ENCODE results near the gene NCOA7.
"Not testable (repeated sequence)": the region's sequence is repeated elsewhere in the genome, so short reads cannot be mapped to it uniquely, and the experiment has no call there.

Gene NCOA7

DNA sequence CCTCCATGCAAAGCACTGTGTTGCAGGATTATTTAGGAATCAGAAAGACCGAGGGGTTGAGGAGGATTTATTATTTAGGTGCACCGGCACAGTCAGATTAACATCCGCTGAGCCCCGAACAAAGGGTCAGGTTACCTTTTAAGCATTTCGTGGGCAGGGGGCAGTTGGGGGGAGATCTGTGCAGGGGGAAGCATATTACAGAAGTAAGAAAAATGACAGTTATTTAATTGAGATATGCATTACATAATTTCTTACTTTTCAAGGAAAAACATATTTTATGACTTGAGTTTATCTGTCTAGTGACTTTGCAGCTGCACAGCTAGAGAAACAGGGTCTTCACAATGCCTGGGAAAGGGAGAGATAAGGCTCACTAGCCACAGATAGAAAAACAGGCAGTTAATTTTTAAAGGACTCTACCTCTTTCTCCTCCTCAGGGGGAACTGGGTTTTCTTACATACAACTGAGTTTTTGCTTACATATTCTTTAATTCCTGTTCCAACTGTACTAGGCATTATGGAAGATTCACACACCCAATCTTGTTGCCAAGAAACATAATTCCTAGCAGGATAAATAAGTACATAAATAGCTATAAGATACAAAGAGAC lies 164.1 kb downstream of the NCOA7 start:
- DNase-seq: no peak

DNA sequence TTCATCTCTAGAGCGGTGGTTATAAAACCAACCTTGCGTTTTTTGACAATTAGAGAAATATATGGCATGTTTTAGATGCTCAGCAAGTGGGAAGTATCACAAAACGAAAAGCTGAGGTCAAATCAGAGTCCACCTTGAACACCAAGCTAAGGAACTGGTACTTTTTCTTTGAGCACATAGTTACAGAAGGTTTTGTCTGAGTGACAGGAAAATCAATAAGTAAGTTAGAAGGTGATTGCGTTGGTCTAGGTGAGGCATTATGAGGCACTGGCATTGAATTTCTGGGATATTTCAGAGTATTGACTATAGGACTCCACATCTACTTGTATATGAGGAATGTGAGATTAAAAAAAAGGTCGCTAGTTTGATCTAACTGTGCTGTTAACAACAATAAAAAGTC lies 165.2 kb downstream of the NCOA7 start:
- DNase-seq: no peak

DNA sequence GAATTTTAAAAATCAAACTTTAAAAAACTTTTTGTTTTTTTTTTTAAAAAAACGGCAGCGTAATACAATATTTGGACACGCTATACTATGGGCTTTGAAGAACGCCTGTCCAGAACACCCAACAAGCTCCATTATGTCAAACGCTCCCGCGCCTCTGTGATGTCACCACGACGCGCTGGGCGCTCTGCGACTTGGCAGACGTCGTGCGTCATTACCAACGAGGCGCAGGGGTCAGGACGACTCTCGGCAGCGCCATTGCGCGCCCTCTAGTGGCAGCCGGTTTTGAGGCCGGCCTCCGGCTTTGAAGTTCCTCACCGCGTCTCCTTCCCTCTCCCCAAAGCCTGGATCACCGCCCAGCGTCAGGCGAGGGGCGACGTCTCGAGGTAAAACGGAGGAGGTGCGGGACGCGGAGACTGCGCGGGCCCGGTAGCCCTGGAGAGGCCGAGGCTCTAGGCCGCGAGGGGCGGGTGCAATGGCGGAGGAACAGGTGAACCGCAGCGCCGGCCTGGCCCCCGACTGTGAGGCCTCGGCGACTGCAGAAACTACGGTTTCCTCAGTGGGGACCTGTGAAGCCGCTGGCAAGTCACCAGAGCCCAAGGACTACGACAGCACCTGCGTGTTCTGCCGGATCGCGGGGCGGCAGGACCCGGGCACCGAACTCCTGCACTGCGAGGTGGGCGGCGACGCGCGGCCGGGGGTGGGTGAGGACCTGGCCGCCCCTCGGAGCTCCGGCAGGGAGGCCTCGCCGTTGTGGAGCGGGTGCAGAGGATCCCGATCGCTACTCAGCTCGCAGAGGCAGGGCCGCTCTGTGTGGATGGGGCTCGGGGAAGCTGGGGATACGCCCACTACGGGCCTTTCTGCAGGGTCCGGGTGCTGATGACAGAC lies 166.0 kb downstream of the NCOA7 start, which contains the start of gene HINT3:
HINT3 (plus strand) TSS at position 265 of the 885 bp plus-strand sequence; CDS start at position 473, 208 bp downstream.
- DNase-seq: peak; percentile 68

DNA sequence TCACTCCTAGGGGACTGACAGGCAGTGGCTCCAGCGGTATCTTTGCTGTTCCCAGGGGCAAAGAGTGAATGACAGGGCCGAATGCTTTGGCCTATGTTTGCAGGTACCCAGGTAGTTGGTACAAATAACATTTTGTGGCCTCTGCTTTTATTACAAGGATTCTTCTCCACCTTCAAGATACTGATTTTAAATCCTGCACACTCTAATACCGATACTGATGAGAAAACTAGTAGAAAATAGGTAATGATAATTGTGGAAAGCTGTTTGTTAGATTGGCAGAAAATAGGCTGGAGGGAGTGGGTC lies 166.6 kb downstream of the NCOA7 start:
- no peak for DNase-seq

DNA sequence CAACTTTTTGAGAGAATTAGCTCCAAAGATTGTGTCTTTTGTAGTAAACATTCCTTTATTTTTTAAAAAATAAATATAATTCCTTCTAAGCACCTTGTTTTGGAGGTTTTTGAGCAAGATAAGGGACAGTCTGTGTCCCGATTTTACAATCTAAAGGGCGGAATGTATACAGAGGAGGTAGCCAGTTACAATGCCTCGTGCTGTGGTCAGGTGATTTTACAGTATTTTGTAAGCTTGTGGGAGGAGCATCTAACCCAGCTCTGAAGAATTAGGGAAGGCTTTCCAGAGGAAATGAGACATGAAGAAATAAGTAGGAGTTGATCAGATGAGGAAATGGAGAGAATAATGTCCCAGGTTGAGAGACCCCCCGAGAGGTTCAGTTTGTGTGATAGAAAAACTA lies 167.1 kb downstream of the NCOA7 start:
- no peak for DNase-seq

DNA sequence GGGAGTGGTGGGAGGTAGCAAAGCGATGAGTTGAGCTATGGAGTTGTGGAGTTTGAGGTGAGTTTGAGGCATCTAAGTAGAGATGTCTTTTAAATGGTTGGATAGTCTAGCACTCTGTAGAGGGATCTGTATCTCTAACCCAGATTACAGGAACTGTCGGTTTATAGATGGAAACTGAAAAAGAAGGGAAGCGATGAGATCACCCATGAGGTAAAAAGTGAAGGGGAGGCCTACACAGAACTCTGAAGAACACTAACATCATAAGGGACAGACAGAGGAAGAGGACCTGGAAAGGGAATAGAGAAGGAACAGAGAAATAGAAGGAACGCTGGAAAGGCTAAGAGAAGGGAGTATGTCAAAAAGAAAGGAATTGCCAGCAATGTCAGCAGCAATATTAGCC lies 168.3 kb downstream of the NCOA7 start:
- no peak for DNase-seq

DNA sequence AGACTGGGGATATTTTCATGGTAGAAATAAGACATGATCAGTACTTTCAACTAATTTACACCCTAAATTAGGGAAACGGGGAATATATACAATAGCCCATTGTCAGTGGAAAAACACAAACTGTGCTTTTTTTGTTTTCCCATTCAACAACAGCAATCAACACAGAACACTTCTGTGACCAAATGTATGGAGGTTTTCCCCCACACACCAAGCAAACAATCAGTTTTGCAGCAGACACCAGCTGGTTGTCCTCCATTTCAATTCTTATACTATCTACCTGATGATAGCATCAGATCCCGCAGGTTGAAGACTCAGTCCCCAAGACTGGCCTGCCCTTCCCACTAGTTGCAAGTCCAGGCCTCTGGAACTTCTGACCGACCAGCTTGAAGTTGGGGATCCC lies 170.4 kb downstream of the NCOA7 start:
- no peak for DNase-seq

DNA sequence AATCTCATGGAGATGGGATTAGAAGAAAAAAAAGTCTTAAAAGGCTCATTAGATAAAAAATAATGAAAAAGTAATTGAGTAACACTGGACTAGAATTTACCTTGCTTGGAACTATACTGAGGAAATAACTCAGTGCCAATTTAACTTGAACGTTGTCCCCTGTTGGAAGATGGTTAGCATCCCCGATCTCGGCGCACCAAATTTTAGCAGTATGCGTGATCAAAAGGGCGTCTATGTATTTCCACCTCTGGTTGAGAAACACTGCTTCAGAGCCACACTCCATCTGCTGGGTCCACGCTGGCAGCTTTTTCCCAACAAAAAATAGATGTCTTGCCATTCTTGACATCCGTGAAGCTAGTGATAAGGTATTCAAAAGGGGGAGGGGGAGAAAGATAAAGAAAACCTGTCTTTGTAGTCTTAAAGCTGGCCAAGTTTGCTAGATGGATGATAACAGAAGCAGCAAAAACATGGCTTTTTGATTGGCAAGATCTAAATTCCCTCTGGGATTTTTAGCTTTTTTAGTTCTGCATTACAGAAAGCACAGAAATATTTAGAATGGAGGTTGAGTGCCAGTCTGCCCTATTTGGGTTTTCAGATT lies 172.2 kb downstream of the NCOA7 start:
- DNase-seq: no peak

DNA sequence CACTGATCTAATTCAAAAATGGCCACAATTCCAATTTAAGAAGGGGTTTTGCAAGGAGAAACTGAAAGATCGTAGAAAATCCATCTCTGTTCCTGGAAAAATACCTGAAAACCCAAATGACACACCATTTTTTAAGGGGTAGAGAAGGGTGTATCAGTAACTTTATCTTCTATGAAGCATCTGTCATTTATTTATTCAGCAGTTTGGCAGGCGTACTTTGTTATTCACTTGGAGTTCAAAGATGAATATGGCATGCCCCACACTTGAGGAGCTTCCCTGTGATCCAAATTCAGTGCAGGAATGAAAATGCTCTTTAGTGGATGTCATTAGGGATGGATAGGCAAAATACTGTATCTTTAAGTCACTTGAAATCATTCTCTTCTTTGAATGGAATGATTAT lies 173.1 kb downstream of the NCOA7 start:
- no peak for DNase-seq

DNA sequence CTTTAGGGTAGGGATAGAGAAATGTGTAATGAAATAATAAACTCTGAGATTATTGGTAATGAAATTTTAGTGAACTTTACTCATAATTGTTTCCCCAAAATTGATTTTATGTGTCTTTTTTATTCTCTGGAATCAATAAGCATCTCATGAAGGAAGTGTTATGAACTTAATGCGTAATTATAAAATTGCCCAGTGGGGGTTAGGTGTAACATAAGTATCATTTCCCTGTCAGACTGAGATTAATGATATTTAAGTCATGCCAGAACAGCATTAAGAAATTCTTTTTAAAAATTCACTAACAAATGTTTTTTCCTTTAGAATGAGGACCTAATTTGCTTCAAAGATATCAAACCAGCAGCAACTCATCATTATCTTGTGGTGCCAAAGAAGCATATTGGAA lies 175.8 kb downstream of the NCOA7 start:
- DNase-seq: no peak

DNA sequence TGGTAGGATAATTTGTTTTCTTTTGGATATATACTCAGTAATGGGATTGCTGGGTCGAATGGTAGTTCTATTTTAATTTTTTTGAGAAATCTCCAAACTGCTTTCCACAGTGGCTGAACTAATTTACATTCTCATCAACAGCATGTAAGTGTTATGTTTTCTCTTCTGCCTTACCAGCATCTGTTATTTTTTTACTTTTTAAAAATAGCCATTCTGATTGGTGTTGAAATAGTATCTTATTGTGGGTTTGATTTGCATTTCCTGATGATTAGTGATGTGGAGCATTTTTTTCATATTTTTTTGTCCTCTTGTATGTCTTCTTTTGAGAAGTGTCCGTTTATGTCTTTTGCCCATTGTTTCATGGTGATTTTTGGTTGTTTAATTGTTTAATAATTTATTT lies 177.7 kb downstream of the NCOA7 start:
- DNase-seq: no peak

DNA sequence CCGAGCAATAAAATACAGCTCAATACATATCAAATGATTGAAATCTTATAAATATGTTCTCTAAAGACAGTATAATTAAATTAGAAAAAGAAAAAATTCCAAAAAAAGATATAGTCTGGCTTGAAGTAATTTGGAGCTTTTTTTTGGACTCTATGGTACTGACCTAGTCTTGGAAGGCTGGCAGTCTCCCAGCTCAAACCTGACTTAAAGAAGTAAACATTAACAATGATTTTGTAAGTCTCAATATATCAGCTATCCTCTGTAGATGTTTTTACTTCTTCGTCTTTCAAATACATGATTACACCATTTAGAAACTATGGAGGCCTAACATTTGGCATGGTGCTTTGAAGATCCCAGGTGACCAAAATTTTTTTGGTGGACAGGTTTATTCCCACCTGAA lies 180.0 kb downstream of the NCOA7 start:
- no peak for DNase-seq

DNA sequence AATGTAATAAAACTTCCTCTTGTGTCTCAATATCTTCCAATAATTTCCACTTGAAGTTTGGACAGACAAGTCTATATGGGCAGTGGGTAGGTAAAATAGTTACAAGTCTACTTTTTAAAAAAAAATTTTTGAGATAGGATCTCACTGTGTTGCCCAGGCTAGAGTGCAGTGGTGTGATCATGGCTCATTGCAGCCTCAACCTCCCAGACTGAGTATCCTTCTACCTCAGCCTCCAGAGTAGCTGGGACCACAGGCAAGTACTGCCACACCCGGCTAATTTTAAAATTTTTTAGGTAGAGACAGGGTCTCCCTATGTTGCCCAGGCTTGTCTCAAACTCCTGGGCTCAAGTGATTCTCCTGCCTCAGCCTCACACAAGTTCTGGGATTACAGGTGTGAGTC lies 181.7 kb downstream of the NCOA7 start:
- DNase-seq: not testable (repeated sequence)

DNA sequence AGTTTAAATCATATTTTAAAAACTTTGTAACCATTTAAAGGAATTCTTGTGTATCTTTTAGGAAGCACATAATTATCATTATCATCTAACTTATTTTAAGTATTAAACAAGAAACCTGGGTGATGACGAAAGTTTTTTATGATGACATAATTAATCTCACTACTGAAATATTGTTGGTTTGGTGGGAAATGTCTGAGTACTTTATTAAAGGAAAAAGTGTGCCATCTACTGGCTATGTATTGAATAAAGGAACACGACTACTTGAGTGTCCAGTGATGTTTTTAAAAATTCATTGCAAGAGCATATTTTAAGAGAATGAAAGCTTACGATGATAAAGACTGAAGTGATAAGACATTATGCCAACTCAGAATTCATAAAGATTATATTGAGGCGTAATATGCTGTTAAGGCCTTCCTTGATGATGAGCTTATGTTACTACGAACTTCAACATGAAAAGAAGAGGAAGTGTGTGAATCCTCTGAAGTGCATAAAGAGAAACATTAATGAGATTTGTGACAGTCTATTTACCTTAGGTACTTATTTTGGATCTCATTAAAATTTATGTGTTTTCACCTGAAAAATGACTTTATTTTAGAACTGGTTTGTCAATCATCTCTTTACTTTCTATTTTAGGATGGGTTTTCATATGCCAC lies 183.6 kb downstream of the NCOA7 start:
- no peak for DNase-seq

DNA sequence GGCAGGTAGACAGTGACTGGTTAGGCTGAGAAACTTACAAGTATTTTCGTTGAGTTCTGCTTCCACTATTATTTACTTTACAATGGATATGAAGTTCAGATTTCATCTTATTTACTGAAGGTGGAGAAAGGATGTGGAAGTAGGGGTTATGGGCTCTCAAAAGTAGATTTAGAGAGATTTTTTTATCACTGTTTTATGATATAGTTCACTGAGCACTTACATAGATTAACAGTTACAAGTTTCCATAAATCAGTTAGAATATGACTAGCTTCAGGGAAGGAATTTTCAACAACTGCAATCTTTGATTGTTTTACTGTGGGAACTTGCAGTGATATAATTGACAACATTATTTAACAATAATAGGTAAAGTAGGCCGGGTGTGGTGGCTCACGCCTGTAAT lies 188.3 kb downstream of the NCOA7 start:
- DNase-seq: no peak

All from NCI-H1417 treated with DMSO at 0.1 percent for 48 hours (cell line).